GM23338 (cell line): ENCODE measurements around the gene EEIG2. TPM values are rescaled to one million over a fixed set of nuclear protein-coding genes. Genes with fewer than 3 reads are reported as not detected.

Source experiments
- ATAC-seq: fragments of 200-7000 bp; cut with Tn5 transposase; 3 replicates; pipeline ENCODE4 v1.9.1; 2020
- DNase-seq: peaks from one replicate; pipeline ENCODE4 v3.0.0-alpha.2; 2015; ENCODE audit warnings: low spot score
- H2AFZ ChIP-seq: fragments of 200-600 bp; sonication (generic); 2 replicates; pipeline ENCODE4 v1.8.0; 2016; ENCODE audit warnings: antibody characterized with exemption, mild to moderate bottlenecking, moderate library complexity
- H3F3A ChIP-seq: fragments of 200-600 bp; sonication (generic); replicated peaks from 2 replicates; pipeline ENCODE4 v1.8.0; 2017; ENCODE audit warnings: antibody characterized with exemption, mixed run types, low read depth
- H3K27ac ChIP-seq: fragments of 200-600 bp; sonication (generic); 2 replicates; pipeline ENCODE4 v1.6.1; 2016; ENCODE audit warnings: low read depth
- H3K27me3 ChIP-seq: fragments of 200-600 bp; sonication (generic); 2 replicates; pipeline ENCODE4 v1.8.0; 2016; ENCODE audit warnings: mild to moderate bottlenecking, mixed run types, moderate library complexity; ENCODE audit not compliant: insufficient read depth
- H3K36me3 ChIP-seq: fragments of 200-600 bp; sonication (generic); 2 replicates; pipeline ENCODE4 v1.8.0; 2016; ENCODE audit warnings: mild to moderate bottlenecking; ENCODE audit not compliant: insufficient read depth
- H3K4me1 ChIP-seq: fragments of 200-600 bp; sonication (generic); 2 replicates; pipeline ENCODE4 v1.8.0; 2016; ENCODE audit warnings: mild to moderate bottlenecking, moderate library complexity; ENCODE audit not compliant: insufficient read depth
- H3K4me2 ChIP-seq: fragments of 200-600 bp; sonication (generic); 2 replicates; pipeline ENCODE4 v1.7.1; 2017; ENCODE audit warnings: mixed run types
- H3K4me3 ChIP-seq: fragments of 200-600 bp; sonication (generic); 2 replicates; pipeline ENCODE4 v1.6.1; 2016; ENCODE audit warnings: mixed run types
- H3K79me2 ChIP-seq: fragments of 200-600 bp; sonication (generic); replicated peaks from 2 replicates; pipeline ENCODE4 v1.8.0; 2017; ENCODE audit warnings: mild to moderate bottlenecking; ENCODE audit not compliant: insufficient read depth
- H3K9me2 ChIP-seq: fragments of 200-600 bp; sonication (generic); 2 replicates; pipeline ENCODE4 v1.8.0; 2017; ENCODE audit not compliant: insufficient read depth
- H4K20me1 ChIP-seq: fragments of 200-600 bp; sonication (generic); replicated peaks from 2 replicates; pipeline ENCODE4 v1.8.0; 2017; ENCODE audit warnings: mild to moderate bottlenecking; ENCODE audit not compliant: insufficient read depth
- H3K27ac Mint-ChIP-seq: 2 replicates; pipeline ENCODE4 v1.8.0; 2020; ENCODE audit warnings: inconsistent platforms, mild to moderate bottlenecking, moderate library complexity, mixed read lengths
- H3K27me3 Mint-ChIP-seq: 3 replicates; pipeline ENCODE4 v1.8.0; 2022; ENCODE audit warnings: low read depth, mild to moderate bottlenecking, moderate library complexity, mixed read lengths, inconsistent platforms; ENCODE audit not compliant: insufficient read depth, poor library complexity
- H3K36me3 Mint-ChIP-seq: 3 replicates; pipeline ENCODE4 v1.8.0; 2021; ENCODE audit warnings: low read depth, mild to moderate bottlenecking, inconsistent platforms, moderate library complexity, mixed read lengths
- H3K4me1 Mint-ChIP-seq: 3 replicates; pipeline ENCODE4 v1.8.0; 2020; ENCODE audit warnings: mild to moderate bottlenecking, inconsistent platforms, mixed read lengths
- H3K4me3 Mint-ChIP-seq: 3 replicates; pipeline ENCODE4 v1.8.0; 2021; ENCODE audit warnings: moderate library complexity, mild to moderate bottlenecking, inconsistent platforms, mixed read lengths
- H3K9me3 Mint-ChIP-seq: 3 replicates; pipeline ENCODE4 v1.8.0; 2020; ENCODE audit warnings: moderate library complexity, mild to moderate bottlenecking, inconsistent platforms, mixed read lengths
- ETS1 ChIP-seq: IDR thresholded peaks from 2 replicates; pipeline ENCODE4 v1.6.1; 2016; ENCODE audit warnings: antibody characterized with exemption
- EZH2 ChIP-seq: fragments of 200-600 bp; sonication (generic); IDR thresholded peaks from one replicate; pipeline ENCODE4 v1.8.0; 2017; ENCODE audit warnings: antibody characterized with exemption, mild to moderate bottlenecking, low read depth; ENCODE audit not compliant: unreplicated experiment
- EZH2phosphoT487 ChIP-seq: fragments of 200-600 bp; sonication (generic); IDR thresholded peaks from one replicate; pipeline ENCODE4 v1.8.1; 2018; ENCODE audit warnings: antibody characterized with exemption; ENCODE audit not compliant: unreplicated experiment
- JUNB ChIP-seq: IDR thresholded peaks from one replicate; pipeline ENCODE4 v1.6.1; 2016; ENCODE audit warnings: antibody characterized with exemption; ENCODE audit not compliant: unreplicated experiment
- NANOG ChIP-seq: IDR thresholded peaks from 2 replicates; pipeline ENCODE4 v1.6.1; 2016; ENCODE audit warnings: antibody characterized with exemption, borderline replicate concordance
- POLR2AphosphoS5 ChIP-seq: IDR thresholded peaks from 2 replicates; pipeline ENCODE4 v1.6.1; 2016; ENCODE audit warnings: antibody characterized with exemption, low read depth
- ZNF114 ChIP-seq: fragments of 250-450 bp; sonication (Bioruptor Pico); IDR thresholded peaks from 2 replicates; pipeline ENCODE4 v1.5.0; 2020; ENCODE audit warnings: mild to moderate bottlenecking, moderate library complexity
- ZNF462 ChIP-seq: fragments of 250-450 bp; sonication (Bioruptor Pico); IDR thresholded peaks from 2 replicates; pipeline ENCODE4 v1.5.0; 2020; ENCODE audit warnings: mild to moderate bottlenecking, moderate library complexity
- polyA plus RNA-seq: library from polyadenylated mRNA; unstranded; fragments of >200 nt; fragmentation: Nextera tagmentation; extraction: Ambion mirVana; gene quantifications from 2 replicates; pipeline ENCODE4 v1.2.1, GENCODE V29; 2016
- total RNA-seq: library from RNA; depleted of rRNA; stranded (reverse); fragments of >200 nt; shearing (Covaris generic); gene quantifications from 2 replicates; pipeline ENCODE4 v1.2.3, GENCODE V29; 2014
- TF ChIP-seq, protein P1 (sequence below), 2 experiments: fragments of 200-600 bp in 1 of 2; sonication (generic) in 1 of 2; conservative IDR thresholded peaks; 2 replicates each; pipeline versions ENCODE4 v1.5.1 to v1.6.1; 2016 to 2017; ENCODE audit warnings: antibody characterized with exemption in 2 of 2, low read depth in 2 of 2, mild to moderate bottlenecking in 2 of 2, moderate library complexity in 1 of 2

Gene EEIG2
- total and polyA plus RNA-seq, 2 experiments from 2014 or later = 7.9 to 44.5 TPM

- no peak overlapping the region for H2AFZ ChIP-seq
- DNase-seq (no peak), ATAC-seq (no peak)
- TF ChIP-seq NANOG = no peak
- TF ChIP-seq ZNF462 (CRISPR knock-in tag) = no peak
- TF ChIP-seq ETS1 = no peak
- TF ChIP-seq, protein P1, sequence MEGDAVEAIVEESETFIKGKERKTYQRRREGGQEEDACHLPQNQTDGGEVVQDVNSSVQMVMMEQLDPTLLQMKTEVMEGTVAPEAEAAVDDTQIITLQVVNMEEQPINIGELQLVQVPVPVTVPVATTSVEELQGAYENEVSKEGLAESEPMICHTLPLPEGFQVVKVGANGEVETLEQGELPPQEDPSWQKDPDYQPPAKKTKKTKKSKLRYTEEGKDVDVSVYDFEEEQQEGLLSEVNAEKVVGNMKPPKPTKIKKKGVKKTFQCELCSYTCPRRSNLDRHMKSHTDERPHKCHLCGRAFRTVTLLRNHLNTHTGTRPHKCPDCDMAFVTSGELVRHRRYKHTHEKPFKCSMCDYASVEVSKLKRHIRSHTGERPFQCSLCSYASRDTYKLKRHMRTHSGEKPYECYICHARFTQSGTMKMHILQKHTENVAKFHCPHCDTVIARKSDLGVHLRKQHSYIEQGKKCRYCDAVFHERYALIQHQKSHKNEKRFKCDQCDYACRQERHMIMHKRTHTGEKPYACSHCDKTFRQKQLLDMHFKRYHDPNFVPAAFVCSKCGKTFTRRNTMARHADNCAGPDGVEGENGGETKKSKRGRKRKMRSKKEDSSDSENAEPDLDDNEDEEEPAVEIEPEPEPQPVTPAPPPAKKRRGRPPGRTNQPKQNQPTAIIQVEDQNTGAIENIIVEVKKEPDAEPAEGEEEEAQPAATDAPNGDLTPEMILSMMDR (conservative IDR thresholded peaks at IDR 0.05; ENCODE audit: low read depth in 2 of 2) = no peak
- no peak for TF ChIP-seq EZH2
- TF ChIP-seq ZNF114 (CRISPR knock-in tag) = no peak
- no peak for TF ChIP-seq EZH2phosphoT487
- TF ChIP-seq POLR2AphosphoS5 = no peak
- TF ChIP-seq JUNB = no peak
- no peak overlapping the region for H3K4me3 ChIP-seq
- Mint-ChIP-seq H3K36me3 (no peaks in the 10 kb centered on the region), H3K27ac (no peak overlapping the region), H3K27me3 (no peaks in the 10 kb centered on the region), H3K9me3 (no peaks in the 10 kb centered on the region), H3K4me3 (no peak overlapping the region), H3K4me1 (peaks cover 17% of the 10 kb centered on the region)
- no peaks in the 10 kb centered on the region for H3K36me3 ChIP-seq
- no peaks in the 10 kb centered on the region for H3K27me3 ChIP-seq
- no peak overlapping the region for H3K27ac ChIP-seq
- H3K9me2 ChIP-seq = no peaks in the 10 kb centered on the region
- H3K4me2 ChIP-seq = no peak overlapping the region
- H3K4me1 ChIP-seq = peaks cover 6% of the 10 kb centered on the region; the same call in 1 of the 2 replicates
- H4K20me1 ChIP-seq = peaks cover 19% of the 10 kb centered on the region; the same call in 1 of the 2 replicates
- H3F3A ChIP-seq = no peaks in the 10 kb centered on the region
- peaks cover 77% of the 10 kb centered on the region for H3K79me2 ChIP-seq
Measured at GRCh38 chr1:108591466-108591865, 31.6 kb downstream of the EEIG2 start.
